GM19468 (cell line): ENCODE data around the gene RPS28.

ENCODE experiments used
- ATAC-seq: cut with Tn5 transposase; IDR thresholded peaks from one replicate; pipeline ENCODE4 v1.9.1; 2021; ENCODE audit warnings: mild to moderate bottlenecking, moderate library complexity, moderate number of reproducible peaks; ENCODE audit not compliant: unreplicated experiment; ENCODE audit errors: extremely low read depth

The RPS28 gene

DNA sequence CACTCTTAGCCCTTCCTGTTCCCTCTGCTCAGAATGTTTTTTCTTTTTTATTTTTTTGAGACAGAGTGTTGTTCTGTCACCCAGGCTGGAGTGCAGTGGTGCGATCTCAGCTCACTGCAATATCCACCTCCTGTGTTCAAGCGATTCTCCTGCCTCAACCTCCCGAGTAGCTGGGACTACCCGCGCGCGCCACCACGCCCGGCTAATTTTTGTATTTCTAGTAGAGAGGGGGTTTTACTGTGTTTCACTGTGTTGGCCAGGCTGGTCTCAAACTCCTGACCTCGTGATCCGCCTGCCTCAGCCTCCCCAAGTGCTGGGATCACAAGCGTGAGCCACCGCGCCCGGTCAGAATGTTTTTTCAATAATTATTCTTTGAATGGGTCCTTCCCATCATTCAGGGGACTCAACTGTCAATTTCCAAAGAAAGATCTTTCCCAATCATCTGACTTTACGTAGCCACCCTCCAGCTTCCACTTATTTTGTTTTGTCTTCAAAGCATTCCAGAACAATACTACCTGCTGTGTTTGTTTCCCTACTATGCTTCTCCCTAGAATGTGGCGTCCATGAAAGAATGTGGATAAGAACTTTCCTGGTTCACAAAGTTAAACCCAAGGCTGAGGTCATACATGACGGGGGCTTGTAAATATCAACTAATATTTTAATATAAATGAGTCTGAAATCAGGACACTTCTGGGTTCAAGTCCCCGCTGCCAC lies 1.3 kb upstream of the RPS28 start:
- ATAC-seq = no peak

DNA sequence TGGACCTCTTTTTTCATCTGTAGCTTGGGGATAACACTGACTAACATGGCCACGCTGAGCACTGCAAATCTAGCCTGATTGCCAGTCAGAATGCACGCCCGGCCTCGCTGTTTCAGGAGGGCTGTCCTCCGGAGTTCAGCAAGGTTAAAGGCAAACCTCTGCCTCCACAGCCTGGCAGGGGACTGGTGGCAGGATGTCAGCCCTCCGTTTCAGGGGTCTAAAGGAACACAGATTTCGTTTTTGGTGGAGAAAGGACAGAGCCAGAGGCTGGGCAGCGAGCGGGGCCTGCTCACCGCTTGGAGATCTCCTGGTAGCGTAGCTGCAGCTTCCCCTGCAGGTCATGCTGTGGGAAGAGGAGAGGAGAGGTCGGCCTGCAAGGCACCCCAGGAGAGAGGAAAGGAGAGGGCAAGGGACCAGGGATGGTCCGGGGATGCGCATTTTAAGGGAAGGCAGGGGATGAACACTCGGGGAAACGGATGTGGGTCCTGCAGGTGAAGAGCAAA lies 681 bp upstream of the RPS28 start:
- no peak for ATAC-seq

- ATAC-seq = no peak
Observed at GRCh38 chr19:8321986-8322637, 816 bp downstream of the RPS28 start.

DNA sequence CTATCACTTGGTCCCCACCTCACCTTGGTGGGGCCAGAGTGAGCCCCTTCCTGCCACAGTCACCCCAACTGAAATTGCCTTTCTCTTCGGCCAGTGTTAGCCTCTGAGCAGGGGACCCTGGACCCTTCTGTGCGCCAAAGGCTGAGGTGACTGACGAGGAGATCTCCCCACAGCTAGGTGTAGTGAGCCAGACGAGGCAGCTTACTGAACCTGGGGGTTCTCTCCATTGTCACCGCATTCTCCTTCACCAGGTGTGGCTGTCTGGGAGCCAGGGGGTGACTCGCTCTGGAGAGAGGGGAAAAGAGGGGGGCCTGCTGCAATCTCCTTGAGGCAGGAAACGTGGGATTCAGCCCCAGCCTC lies 1.3 kb downstream of the RPS28 start:
- ATAC-seq = no peak

DNA sequence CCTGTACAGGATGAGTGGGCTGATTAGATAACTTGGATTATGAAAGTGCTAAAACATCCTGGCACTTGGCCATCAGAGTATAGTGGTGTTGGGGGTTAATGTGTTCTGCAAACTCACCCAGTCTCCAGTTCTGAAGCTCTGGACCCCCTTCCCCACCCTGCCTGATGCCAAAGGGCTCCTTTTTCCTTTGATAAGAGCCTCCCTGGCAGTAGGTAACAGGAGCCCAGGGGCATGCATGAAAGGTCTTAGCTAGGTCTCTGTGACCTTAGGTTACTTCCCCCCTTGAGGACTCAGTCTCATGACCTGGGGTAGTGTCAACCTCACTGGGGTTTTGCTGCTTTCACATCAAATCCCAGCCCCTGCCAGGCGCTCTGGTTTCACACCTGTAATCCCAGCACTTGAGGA lies 2.5 kb downstream of the RPS28 start:
- no peak for ATAC-seq

DNA sequence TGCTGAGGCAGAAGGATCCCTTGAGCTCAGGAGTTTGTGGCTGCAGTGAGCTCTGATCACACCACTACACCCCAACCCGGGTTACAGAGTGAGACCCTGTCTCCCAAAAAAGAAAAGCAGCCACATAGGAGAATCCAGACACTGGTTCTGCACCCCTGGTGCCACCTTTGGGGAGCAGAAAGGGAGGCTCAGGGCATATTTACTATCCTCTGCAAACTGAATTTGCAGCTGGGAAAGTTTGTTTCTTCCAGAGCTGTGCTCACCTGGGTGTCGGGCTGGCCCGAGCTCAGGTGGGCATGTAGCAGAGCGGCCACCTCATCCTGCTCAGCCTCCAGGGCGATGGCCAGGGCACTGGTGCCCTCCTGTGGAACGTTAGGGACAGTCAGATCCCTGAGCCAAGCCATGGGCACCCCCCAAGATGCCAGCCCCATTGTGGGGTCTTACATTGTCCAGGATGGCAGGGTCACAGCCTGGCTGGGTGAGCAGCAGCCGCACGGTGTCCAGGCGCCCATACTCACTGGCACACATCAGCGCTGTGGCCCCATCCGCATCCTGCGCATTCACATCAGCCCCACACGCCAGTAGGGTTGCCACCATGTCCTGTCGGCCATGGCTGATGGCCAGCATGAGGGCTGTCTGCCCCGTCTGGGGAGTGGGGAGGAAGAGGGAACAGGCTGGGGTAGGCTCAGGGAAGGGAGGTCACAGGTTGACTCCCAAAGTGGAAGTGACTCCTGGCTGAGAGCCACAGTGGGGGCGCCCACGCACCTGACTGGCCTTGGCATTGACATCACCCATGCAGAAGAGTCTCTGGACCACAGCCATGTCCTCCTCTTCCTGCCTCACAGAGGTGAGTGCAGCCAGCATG lies 3.1 kb downstream of the RPS28 start:
- ATAC-seq = no peak

DNA sequence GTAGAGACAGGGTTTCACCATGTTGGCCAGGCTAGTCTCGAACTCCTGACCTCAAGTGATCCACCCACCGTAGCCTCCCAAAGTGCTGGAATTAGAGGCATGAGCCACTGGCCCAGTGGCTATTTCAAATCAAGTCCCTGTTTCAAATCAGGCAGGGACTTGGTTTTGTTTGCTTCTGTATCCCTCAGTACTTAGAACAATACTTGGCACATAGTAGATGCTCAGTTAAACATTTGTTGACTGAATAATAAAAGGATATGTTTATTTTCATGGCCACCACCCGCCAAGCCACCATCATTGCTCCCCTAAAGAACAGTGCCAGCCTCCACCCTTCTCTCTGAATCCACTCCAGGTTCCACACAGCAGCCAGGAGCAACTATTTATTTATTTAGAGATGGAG lies 4.2 kb downstream of the RPS28 start:
- ATAC-seq = no peak

DNA sequence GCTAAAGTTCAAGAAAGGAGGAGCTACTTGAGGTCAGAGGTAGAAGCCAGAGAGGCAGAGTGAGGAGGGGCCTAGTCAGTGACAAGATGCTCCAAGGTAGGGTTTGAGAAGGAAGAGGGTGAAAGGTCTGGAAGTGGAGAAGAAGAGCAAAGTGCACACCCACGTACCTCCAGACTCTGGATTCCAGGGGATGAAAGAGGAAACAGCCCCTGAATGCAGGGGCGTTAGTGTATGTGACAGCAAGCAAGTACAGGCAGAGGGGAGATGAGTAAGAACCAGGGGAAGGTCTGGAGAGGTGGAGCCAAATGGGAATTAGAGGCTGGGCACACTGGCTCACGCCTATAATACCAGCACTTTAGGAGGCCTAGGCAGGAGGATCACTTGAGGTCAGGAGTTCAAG lies 8.7 kb downstream of the RPS28 start:
- no peak for ATAC-seq

- ATAC-seq = no peak
Observed at GRCh38 chr19:8331263-8331845, 10.1 kb downstream of the RPS28 start.

DNA sequence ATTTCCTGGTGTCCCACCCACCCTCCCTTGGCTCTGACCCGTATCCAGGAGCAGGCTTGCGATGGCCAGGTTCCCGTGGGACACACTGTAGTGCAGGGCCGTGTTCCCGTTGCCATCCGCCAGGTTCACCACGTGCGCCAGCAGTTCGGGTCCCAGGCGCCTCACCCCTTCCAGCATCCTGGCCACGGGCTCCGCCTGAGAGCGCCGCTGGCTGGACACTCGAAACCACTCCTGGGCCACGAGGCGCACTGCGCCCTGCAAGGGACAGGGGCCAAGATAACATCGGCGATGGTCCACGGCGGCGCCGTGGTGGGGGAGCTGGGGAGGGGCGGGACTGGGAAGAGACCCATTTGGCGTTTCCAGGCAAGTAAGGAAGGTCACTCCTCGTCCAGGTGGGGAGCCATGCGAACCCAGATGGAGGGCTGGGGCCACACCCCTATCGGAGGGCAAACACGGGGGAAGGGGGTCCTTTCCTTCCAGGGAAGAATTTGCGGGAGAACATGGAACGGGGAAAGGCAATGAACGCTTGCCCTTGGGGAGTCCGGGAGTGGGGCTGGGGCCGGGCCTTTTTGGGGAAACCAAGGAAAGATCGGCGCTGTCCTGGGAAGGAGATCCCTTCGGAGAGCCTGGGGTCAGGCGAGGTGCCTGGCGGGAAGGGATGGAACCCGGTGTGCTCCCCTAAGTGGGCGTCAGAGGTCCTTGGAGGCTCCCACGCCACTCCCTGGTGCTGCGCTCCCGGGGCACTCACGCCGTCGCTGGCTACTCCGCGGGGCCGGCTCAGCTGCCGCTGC lies 11.9 kb downstream of the RPS28 start:
- no peak for ATAC-seq

GRCh38 chr19:8333767-8334457 lies 12.6 kb downstream of the RPS28 start:
- no peak for ATAC-seq

DNA sequence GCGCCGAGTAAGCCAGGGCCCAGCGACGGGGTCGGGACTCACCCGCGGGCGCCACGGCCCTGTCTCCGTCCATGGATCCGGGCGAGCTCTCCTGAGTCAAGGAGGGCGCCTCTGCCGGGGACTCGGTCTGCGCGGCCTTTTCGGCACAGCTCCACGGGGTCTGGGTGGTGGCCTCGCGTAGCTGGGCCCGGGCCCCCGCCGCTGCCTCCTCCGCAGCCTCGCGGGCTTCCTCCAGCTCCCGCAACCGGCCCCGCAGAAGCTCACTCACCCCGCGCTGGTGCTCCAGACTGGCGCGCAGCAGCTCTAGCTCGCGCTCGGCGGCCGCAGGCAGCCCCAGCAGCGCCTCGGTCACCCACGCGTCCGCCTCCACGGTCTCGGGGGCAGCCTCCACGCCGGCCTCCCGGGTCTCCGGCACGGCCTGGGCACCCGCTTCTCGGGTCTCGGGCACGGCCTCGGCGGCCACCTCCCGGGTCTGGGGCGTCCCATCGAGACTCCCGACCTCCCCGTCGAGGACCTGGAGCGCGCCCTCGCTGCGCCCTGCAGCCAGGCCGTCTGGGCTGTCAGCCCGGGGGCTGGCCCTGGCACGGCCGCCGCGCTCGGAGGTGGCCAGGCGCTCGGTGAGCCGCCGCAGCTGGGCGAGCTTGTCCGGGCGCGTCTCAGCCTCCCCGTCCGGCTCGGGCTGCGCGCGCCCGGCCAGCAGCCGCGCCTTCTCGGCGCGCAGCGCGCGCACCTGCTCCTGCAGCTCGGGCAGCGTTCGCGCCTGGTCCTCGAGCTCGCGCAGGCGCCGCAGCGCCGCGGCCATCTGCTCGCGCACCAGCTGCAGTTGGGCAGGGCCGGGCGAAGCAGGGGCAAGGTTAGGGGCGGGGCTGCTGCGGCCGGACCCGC lies 13.4 kb downstream of the RPS28 start:
- no peak for ATAC-seq

DNA sequence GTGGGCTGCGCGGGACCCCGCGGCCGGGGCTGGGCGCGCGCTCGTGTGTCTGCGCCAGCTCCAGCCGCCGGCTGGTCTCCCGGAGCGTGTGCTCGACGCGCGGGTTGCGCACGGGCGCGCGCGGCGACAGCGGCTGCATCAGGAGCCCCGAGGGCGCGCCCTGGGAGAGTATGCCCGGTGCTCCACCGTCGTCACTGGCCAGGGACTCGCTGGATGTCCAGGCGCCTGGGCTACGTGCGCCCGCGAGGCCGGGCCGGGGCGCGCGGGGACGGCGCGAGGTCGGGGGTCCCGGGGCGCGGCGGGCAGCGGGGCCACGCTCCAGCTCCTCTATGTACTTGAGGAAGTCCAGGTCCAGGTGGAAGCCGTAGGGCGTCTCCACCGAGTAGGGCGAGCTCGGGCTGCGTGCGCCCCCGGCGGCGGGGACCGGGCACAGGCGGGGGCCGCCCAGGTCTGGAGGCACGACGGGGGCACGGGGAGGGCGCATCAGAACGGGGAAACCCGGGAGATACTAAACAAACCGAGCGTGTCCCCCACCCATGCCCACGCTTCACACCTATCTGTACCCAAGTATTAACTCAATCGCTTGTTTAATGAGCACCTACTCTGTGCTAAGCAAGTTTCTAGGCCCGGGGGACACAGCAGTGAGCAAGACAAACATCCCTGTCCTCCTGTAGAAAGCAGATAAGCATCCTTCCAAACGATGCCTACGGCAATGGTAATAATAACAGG lies 14.2 kb downstream of the RPS28 start:
- no peak for ATAC-seq

GRCh38 chr19:8336072-8336569 lies 14.8 kb downstream of the RPS28 start:
- no peak for ATAC-seq

- ATAC-seq = no peak
Observed at GRCh38 chr19:8336660-8337059, 15.4 kb downstream of the RPS28 start.

DNA sequence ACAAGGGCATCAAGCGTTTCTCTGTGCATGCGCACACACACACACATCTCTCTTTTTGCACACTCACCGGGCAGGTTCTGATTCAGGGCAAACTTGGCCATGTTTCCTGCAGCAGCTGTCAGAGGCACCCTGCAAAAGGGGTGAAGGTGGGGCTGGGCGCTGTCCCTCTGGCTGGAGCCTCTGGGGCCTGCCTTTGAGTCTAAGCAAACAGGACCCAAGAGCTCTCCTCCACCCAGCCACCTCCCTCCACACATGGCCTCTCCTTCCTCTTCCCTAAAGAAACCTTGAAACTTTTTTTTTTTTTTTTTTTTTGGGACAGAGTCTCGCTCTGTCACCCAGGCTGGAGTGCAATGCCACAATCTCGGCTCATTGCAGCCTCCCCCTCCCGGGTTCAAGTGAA lies 16.4 kb downstream of the RPS28 start:
- ATAC-seq = no peak

DNA sequence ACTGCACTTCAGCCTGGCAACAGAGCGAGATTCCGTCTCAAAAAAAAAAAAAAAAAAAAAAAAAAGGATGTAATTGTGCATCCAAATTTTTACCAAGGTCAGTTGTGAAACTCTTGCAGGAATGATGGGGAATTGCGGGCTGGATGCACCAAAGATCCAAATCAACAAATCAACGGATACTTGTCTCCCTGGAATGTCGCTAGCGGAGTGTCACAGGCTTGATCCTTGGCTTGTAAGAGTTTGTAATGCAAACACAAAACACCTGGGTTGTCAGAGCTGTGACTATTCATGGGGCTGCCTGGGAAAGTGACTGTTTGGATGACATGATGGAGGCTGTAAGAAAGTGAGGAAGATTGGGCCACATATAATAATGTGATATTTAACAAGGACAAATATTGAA lies 17.5 kb downstream of the RPS28 start:
- ATAC-seq = no peak
